Panc1 (cell line): ENCODE data around the gene CNKSR1. TPM values are rescaled to one million over a fixed set of nuclear protein-coding genes. Genes with fewer than 3 reads are reported as not detected.

ENCODE experiments used
- ATAC-seq: fragments of 200-7000 bp; cut with Tn5 transposase; 2 replicates; pipeline ENCODE4 v1.9.1; 2020; ENCODE audit warnings: mild to moderate bottlenecking, moderate library complexity
- BruUV-seq: library from RNA; stranded (reverse); fragments of 400-500 nt; replicated peaks from 2 replicates; lab custom pipeline; 2021; lab: Mats Ljungman, UMichigan
- CTCF ChIA-PET: fragments of 300-600 bp; sonication (Branson Sonifier 250); formaldehyde crosslinking; loops from one replicate; lab custom pipeline; 2022; ENCODE audit warnings: antibody characterized with exemption; lab: Charles Lee
- POLR2A ChIA-PET: fragments of 300-600 bp; sonication (Branson Sonifier 250); formaldehyde crosslinking; loops from one replicate; lab custom pipeline; 2022; ENCODE audit warnings: antibody characterized with exemption; lab: Charles Lee
- DNase-seq: peaks from one replicate; pipeline ENCODE4 v3.0.0-alpha.2; 2010; ENCODE audit warnings: low read depth, low spot score
- H3K27ac ChIP-seq: 2 replicates; pipeline ENCODE4 v1.5.1; 2011; ENCODE audit warnings: mild to moderate bottlenecking, low read length, inconsistent platforms
- H3K27me3 ChIP-seq: fragments of 200-500 bp; sonication (Bioruptor generic); 2 replicates; pipeline ENCODE4 v1.6.0; 2014; ENCODE audit warnings: low read length, inconsistent platforms; ENCODE audit not compliant: control insufficient read depth, insufficient read depth
- H3K36me3 ChIP-seq: fragments of 200-500 bp; sonication (Bioruptor generic); 2 replicates; pipeline ENCODE4 v1.5.1; 2014; ENCODE audit warnings: inconsistent platforms, mild to moderate bottlenecking, low read length, moderate library complexity; ENCODE audit not compliant: control insufficient read depth, insufficient read depth
- H3K4me1 ChIP-seq: 2 replicates; pipeline ENCODE4 v1.5.1; 2011; ENCODE audit warnings: inconsistent platforms, mild to moderate bottlenecking, low read length, moderate library complexity; ENCODE audit not compliant: control insufficient read depth, insufficient read depth
- H3K4me3 ChIP-seq, 2 experiments: 2 replicates each; pipeline ENCODE4 v1.5.1; 2011 to 2012; ENCODE audit warnings: low read depth in 2 of 2, low read length in 2 of 2, mild to moderate bottlenecking in 2 of 2, inconsistent platforms in 1 of 2, moderate library complexity in 1 of 2
- H3K9me3 ChIP-seq: fragments of 200-500 bp; sonication (Bioruptor generic); 2 replicates; pipeline ENCODE4 v1.5.1; 2014; ENCODE audit warnings: low read depth, mild to moderate bottlenecking, inconsistent platforms, low read length, moderate library complexity; ENCODE audit not compliant: control insufficient read depth, insufficient read depth
- POLR2AphosphoS5 ChIP-seq: IDR thresholded peaks from 2 replicates; pipeline ENCODE4 v1.6.1; 2012; ENCODE audit warnings: mild to moderate bottlenecking, low read depth, low read length, moderate library complexity
- REST ChIP-seq, 2 experiments: IDR thresholded peaks; 2 replicates each; pipeline ENCODE4 v1.6.1; 2011 to 2012; ENCODE audit warnings: low read depth in 2 of 2, control low read depth in 1 of 2, low read length in 1 of 2, mild to moderate bottlenecking in 1 of 2, moderate library complexity in 1 of 2; ENCODE audit not compliant: insufficient read depth in 1 of 2
- SIN3A ChIP-seq: IDR thresholded peaks from 2 replicates; pipeline ENCODE4 v1.6.1; 2012; ENCODE audit warnings: low read depth, mild to moderate bottlenecking, low read length, moderate library complexity, borderline replicate concordance; ENCODE audit not compliant: insufficient read depth
- TCF7L2 ChIP-seq: IDR thresholded peaks from 2 replicates; pipeline ENCODE4 v1.6.1; 2011; ENCODE audit warnings: mild to moderate bottlenecking, low read depth, low read length, inconsistent platforms
- in situ Hi-C: cut with HindIII; loops from 2 replicates; pipeline ENCODE4 v1.10.0; 2016; ENCODE audit warnings: low sequenced_read_pairs, low pct_unique_long_range_greater_than_20kb
- intact Hi-C: fragments of 100-400 bp; cut with micrococcal nuclease; formaldehyde crosslinking; loops from one replicate; pipeline ENCODE4 v1.10.0; 2022; ENCODE audit not compliant: unreplicated experiment
- total RNA-seq: library from RNA; stranded (reverse); gene quantifications from one replicate; pipeline ENCODE4 v1.2.1, GENCODE V29; 2021; ENCODE audit not compliant: unreplicated experiment
- TF ChIP-seq, protein P1 (sequence below): fragments of 450-650 bp; IDR thresholded peaks from 2 replicates; pipeline ENCODE4 v1.5.1; 2017; ENCODE audit warnings: mild to moderate bottlenecking

The CNKSR1 gene
- total RNA-seq, 1 experiment from 2014 or later: 13.7 TPM

DNA sequence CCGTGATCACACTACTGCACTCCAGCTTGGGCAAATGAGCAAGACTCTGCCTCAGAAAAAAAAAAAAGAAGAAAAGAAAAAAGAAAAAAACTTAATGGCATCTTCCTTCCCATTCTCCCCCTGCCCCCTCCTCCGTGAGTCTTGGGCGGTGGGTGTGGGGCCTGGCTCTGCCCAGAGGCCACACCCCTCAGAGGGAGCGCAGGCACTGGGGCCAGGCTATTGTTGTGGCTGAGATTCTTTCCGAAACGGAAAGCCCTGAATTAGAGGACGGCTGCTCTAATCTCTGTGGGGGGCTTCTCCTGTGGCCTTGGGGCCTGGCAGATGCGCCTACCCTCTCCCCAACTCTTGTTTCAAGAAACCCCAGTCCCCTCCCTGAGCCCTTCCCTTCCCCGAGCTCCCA is 22.5 kb upstream of the CNKSR1 start:
- CTCF ChIA-PET: no interaction called here

DNA sequence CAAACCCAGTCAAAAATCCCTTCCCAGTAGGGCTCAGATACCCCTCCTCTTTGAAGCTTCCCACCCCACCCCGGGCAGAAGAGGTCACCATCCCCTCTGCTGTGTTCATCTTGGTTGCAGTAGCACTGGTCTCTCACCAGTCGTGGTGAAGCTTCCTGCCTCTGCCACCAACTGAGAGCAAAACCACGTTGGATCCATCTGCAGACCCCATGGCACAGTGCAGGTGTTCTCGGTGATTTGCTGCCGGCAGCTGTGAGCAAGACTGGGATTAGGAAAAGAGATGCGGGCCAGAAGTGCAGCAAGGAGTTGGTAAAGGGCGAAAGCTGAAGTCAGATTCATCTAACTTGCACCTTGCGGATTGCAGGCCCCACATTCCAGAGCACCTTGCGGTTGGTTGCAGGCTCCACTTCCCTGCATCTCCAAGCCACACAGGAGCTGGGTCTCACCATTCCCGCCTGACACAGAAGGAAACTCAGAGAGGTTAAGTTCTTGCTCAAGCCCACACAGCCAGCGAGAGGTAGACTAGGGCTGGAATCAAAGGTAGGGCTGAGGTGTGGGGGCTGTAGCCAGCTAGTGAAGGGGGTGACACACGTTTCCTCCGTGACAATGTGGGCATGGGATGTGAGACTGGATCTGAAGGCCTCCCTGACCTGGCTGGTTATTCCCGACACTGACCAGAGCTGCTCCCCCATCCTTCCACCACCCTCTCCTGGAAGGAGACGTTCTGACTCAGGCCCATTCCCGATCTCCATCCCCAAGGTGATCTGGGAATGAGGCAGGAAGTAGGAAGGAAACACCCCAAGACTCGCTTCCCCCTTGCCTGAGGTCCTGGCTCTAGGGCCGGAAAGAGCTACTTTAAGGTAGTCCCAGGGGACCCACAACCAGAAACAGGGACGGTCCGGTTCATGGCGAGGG is 21.7 kb upstream of the CNKSR1 start:
- H3K27me3 ChIP-seq: no peaks in the 10 kb centered on the region
- BruUV-seq: no TSS peak
- H3K4me3 ChIP-seq: no peak overlapping the region
- POLR2A ChIA-PET: interaction anchor here (0.6 kb wide), 1 partner anchor 173 kb away, joined by 9 read pairs; no protein-coding TSS in a partner anchor
- intact Hi-C loops (no loop called here), in situ Hi-C loops (no loop called here)
- H3K27ac ChIP-seq: no peak overlapping the region
- H3K9me3 ChIP-seq: no peaks in the 10 kb centered on the region
- H3K36me3 ChIP-seq: no peaks in the 10 kb centered on the region
- no peak for TF ChIP-seq POLR2AphosphoS5
- no peak for TF ChIP-seq REST (IDR thresholded peaks at IDR 0.05; ENCODE audit: insufficient read depth in 1 of 2, low read depth in 2 of 2, low read length in 1 of 2)
- no peak for TF ChIP-seq SIN3A
- TF ChIP-seq, protein P1, sequence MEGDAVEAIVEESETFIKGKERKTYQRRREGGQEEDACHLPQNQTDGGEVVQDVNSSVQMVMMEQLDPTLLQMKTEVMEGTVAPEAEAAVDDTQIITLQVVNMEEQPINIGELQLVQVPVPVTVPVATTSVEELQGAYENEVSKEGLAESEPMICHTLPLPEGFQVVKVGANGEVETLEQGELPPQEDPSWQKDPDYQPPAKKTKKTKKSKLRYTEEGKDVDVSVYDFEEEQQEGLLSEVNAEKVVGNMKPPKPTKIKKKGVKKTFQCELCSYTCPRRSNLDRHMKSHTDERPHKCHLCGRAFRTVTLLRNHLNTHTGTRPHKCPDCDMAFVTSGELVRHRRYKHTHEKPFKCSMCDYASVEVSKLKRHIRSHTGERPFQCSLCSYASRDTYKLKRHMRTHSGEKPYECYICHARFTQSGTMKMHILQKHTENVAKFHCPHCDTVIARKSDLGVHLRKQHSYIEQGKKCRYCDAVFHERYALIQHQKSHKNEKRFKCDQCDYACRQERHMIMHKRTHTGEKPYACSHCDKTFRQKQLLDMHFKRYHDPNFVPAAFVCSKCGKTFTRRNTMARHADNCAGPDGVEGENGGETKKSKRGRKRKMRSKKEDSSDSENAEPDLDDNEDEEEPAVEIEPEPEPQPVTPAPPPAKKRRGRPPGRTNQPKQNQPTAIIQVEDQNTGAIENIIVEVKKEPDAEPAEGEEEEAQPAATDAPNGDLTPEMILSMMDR: no peak
- TF ChIP-seq TCF7L2: no peak
- ATAC-seq: no peak
- DNase-seq: no peak
- CTCF ChIA-PET: interaction anchor here (1.0 kb wide), 1 partner anchor 51 kb away, joined by 4 read pairs; no protein-coding TSS in a partner anchor
- no peaks in the 10 kb centered on the region; the same call in 1 of the 2 replicates for H3K4me1 ChIP-seq

More for the DNA sequence above, 22.5 kb upstream of the CNKSR1 start:
- H3K4me1 ChIP-seq: no peaks in the 10 kb centered on the region; the same call in 1 of the 2 replicates
- H3K27ac ChIP-seq: no peak overlapping the region
- ATAC-seq (no peak), DNase-seq (no peak)
- TF ChIP-seq SIN3A (no peak), REST (IDR thresholded peaks at IDR 0.05; ENCODE audit: insufficient read depth in 1 of 2, low read depth in 2 of 2, low read length in 1 of 2) (no peak), TCF7L2 (no peak), POLR2AphosphoS5 (no peak)
- TF ChIP-seq, protein P1: no peak
- H3K9me3 ChIP-seq: no peaks in the 10 kb centered on the region
- POLR2A ChIA-PET: no interaction called here
- no TSS peak for BruUV-seq
- H3K27me3 ChIP-seq: no peaks in the 10 kb centered on the region
- intact Hi-C loops (no loop called here), in situ Hi-C loops (no loop called here)
- no peaks in the 10 kb centered on the region for H3K36me3 ChIP-seq
- no peak overlapping the region for H3K4me3 ChIP-seq
